Ishikawa (cell line): Measurements from ENCODE around the gene HTR1D.

Experiments
- CEBPB ChIP-seq: IDR thresholded peaks from 2 replicates; pipeline ENCODE4 v1.6.1; 2012
- CREB1 ChIP-seq: IDR thresholded peaks from 2 replicates; pipeline ENCODE4 v1.6.1; 2012; ENCODE audit warnings: low read depth
- EGR1 ChIP-seq: IDR thresholded peaks from 2 replicates; pipeline ENCODE4 v1.6.1; 2012
- EP300 ChIP-seq: IDR thresholded peaks from 2 replicates; pipeline ENCODE4 v1.6.1; 2012; ENCODE audit warnings: borderline replicate concordance
- FOXM1 ChIP-seq: IDR thresholded peaks from 2 replicates; pipeline ENCODE4 v1.6.1; 2012; ENCODE audit warnings: low read depth, borderline replicate concordance
- MAX ChIP-seq: IDR thresholded peaks from 2 replicates; pipeline ENCODE4 v1.6.1; 2012
- NFIC ChIP-seq: IDR thresholded peaks from 2 replicates; pipeline ENCODE4 v1.6.1; 2012
- RAD21 ChIP-seq: IDR thresholded peaks from 2 replicates; pipeline ENCODE4 v1.6.1; 2012; ENCODE audit warnings: low read depth
- REST ChIP-seq: IDR thresholded peaks from 2 replicates; pipeline ENCODE4 v1.6.1; 2012; ENCODE audit warnings: low read depth, mild to moderate bottlenecking
- TAF1 ChIP-seq: IDR thresholded peaks from 2 replicates; pipeline ENCODE4 v1.6.1; 2012; ENCODE audit warnings: low read depth, mild to moderate bottlenecking
- TCF12 ChIP-seq: IDR thresholded peaks from 2 replicates; pipeline ENCODE4 v1.6.1; 2012; ENCODE audit warnings: low read depth
- TEAD4 ChIP-seq: IDR thresholded peaks from 2 replicates; pipeline ENCODE4 v1.6.1; 2012
- YY1 ChIP-seq: IDR thresholded peaks from 2 replicates; pipeline ENCODE4 v1.6.1; 2012; ENCODE audit warnings: low read depth
- ZBTB7A ChIP-seq: IDR thresholded peaks from 2 replicates; pipeline ENCODE4 v1.6.1; 2012; ENCODE audit warnings: low read depth
- TF ChIP-seq, protein P1 (sequence below): IDR thresholded peaks from 2 replicates; pipeline ENCODE4 v1.6.1; 2012

Gene HTR1D

GRCh38 chr1:23166854-23167253 is 50.4 kb downstream of the HTR1D start:
- TF ChIP-seq FOXM1: no peak
- TF ChIP-seq, protein P1, sequence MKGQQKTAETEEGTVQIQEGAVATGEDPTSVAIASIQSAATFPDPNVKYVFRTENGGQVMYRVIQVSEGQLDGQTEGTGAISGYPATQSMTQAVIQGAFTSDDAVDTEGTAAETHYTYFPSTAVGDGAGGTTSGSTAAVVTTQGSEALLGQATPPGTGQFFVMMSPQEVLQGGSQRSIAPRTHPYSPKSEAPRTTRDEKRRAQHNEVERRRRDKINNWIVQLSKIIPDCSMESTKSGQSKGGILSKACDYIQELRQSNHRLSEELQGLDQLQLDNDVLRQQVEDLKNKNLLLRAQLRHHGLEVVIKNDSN: no peak
- no peak for TF ChIP-seq EP300
- TF ChIP-seq TAF1: no peak
- no peak for TF ChIP-seq EGR1
- TF ChIP-seq YY1: no peak
- no peak for TF ChIP-seq TCF12
- no peak for TF ChIP-seq ZBTB7A
- TF ChIP-seq CEBPB: no peak
- no peak for TF ChIP-seq REST
- no peak for TF ChIP-seq TEAD4
- no peak for TF ChIP-seq CREB1
- no peak for TF ChIP-seq NFIC
- TF ChIP-seq MAX: no peak
- TF ChIP-seq RAD21: no peak

GRCh38 chr1:23163395-23163794 is 53.9 kb downstream of the HTR1D start:
- TF ChIP-seq FOXM1 (no peak), CREB1 (no peak)

GRCh38 chr1:23159963-23160877 is 57.1 kb downstream of the HTR1D start:
- TF ChIP-seq EGR1 (no peak), CEBPB (no peak), TEAD4 (no peak), EP300 (no peak), TAF1 (no peak), FOXM1 (no peak), YY1 (no peak), NFIC (no peak), MAX (no peak), ZBTB7A (no peak), RAD21 (no peak), REST (no peak), TCF12 (no peak)
- TF ChIP-seq, protein P1: no peak

DNA sequence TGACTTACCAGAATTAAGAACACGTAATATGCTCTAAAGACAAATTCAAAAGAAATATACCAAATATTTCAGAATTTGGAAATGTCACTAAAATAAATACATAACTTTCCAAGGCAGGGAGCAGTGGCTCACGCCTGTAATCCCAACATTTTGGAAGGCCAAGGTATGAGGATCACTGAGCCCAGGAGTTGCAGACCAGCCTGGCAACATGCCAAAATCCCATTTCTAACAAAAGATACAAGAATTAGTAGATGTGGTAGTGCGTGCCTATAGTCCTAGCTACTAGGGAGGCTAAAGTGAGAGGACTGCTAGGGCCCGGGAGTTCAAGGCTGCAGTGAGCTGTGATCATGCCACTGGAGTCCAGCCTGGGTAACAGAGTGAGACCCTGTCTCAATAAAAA is 60.4 kb downstream of the HTR1D start:
- TF ChIP-seq NFIC (peak; percentile 60), YY1 (no peak), TAF1 (no peak), FOXM1 (no peak)

- TF ChIP-seq TCF12 (no peak), CREB1 (no peak), TAF1 (no peak), EP300 (no peak), CEBPB (no peak), TEAD4 (no peak), RAD21 (no peak), FOXM1 (no peak), YY1 (no peak), REST (no peak), EGR1 (no peak), MAX (no peak), ZBTB7A (no peak), NFIC (no peak)
- TF ChIP-seq, protein P1: no peak
Observed at GRCh38 chr1:23152966-23153684, 64.2 kb downstream of the HTR1D start.
